A673 (cell line): Measurements from ENCODE around the gene DUSP8. TPM values are rescaled to one million over a fixed set of nuclear protein-coding genes. Genes with fewer than 3 reads are reported as not detected.
"Not testable (repeated sequence)": the region's sequence is repeated elsewhere in the genome, so short reads cannot be mapped to it uniquely, and the experiment has no call there.

Source experiments
- BruUV-seq: library from RNA; stranded (reverse); fragments of 400-500 nt; replicated peaks from 2 replicates; lab custom pipeline; 2021; lab: Mats Ljungman, UMichigan
- CTCF ChIA-PET: fragments of 300-600 bp; sonication (Branson Sonifier 250); formaldehyde crosslinking; loops from one replicate; lab custom pipeline; 2022; ENCODE audit warnings: antibody characterized with exemption; lab: Charles Lee
- POLR2A ChIA-PET: fragments of 300-600 bp; sonication (Branson Sonifier 250); formaldehyde crosslinking; loops from one replicate; lab custom pipeline; 2022; ENCODE audit warnings: antibody characterized with exemption; ENCODE audit not compliant: low non-redundant PET; lab: Charles Lee
- DNase-seq: peaks from one replicate; pipeline ENCODE4 v3.0.0-alpha.2; 2015; ENCODE audit warnings: low spot score
- H3K27ac ChIP-seq: fragments of 200-600 bp; sonication (generic); 2 replicates; pipeline ENCODE4 v1.5.1; 2016; ENCODE audit warnings: mixed run types, low read depth, mild to moderate bottlenecking, mixed read lengths, antibody characterized with exemption, low read length; ENCODE audit not compliant: poor library complexity, severe bottlenecking
- H3K27me3 ChIP-seq: fragments of 200-600 bp; sonication (generic); replicated peaks from 2 replicates; pipeline ENCODE4 v1.6.1; 2017; ENCODE audit warnings: mixed run types, low read depth, mild to moderate bottlenecking, mixed read lengths, antibody characterized with exemption, low read length; ENCODE audit not compliant: insufficient read depth, poor library complexity
- H3K36me3 ChIP-seq: fragments of 200-600 bp; sonication (generic); 2 replicates; pipeline ENCODE4 v1.6.1; 2016; ENCODE audit warnings: mixed run types, mild to moderate bottlenecking, mixed read lengths, antibody characterized with exemption, low read length; ENCODE audit not compliant: insufficient read depth, poor library complexity, severe bottlenecking
- H3K4me1 ChIP-seq: fragments of 200-600 bp; sonication (generic); 2 replicates; pipeline ENCODE4 v1.6.1; 2017; ENCODE audit warnings: mixed run types, mild to moderate bottlenecking, mixed read lengths, antibody characterized with exemption, low read length; ENCODE audit not compliant: insufficient read depth, poor library complexity, severe bottlenecking
- H3K4me3 ChIP-seq: fragments of 200-600 bp; sonication (generic); 2 replicates; pipeline ENCODE4 v1.5.1; 2016; ENCODE audit warnings: low read depth, mixed run types, mild to moderate bottlenecking, mixed read lengths, low read length; ENCODE audit not compliant: poor library complexity, severe bottlenecking
- H3K9me3 ChIP-seq: fragments of 200-600 bp; sonication (generic); 2 replicates; pipeline ENCODE4 v1.6.1; 2016; ENCODE audit warnings: mixed run types, low read depth, mild to moderate bottlenecking, mixed read lengths, antibody characterized with exemption, low read length; ENCODE audit not compliant: poor library complexity, severe bottlenecking
- EZH2 ChIP-seq: fragments of 200-600 bp; sonication (generic); IDR thresholded peaks from 2 replicates; pipeline ENCODE4 v1.6.1; 2017; ENCODE audit warnings: borderline replicate concordance, low read depth, mild to moderate bottlenecking, mixed read lengths, antibody characterized with exemption, low read length; ENCODE audit not compliant: poor library complexity, severe bottlenecking
- intact Hi-C: fragments of 100-400 bp; cut with micrococcal nuclease; formaldehyde crosslinking; loops from one replicate; pipeline ENCODE4 v1.10.0; 2022; ENCODE audit not compliant: unreplicated experiment
- total RNA-seq: library from RNA; stranded (reverse); gene quantifications from 2 replicates; pipeline ENCODE4 v1.2.3, GENCODE V29; 2021
- TF ChIP-seq, protein P1 (sequence below): fragments of 300-800, 200-600 bp; sonication (generic); conservative IDR thresholded peaks from 2 replicates; pipeline ENCODE4 v1.5.1; 2017; ENCODE audit warnings: low read depth, mild to moderate bottlenecking, antibody characterized with exemption, low read length, moderate library complexity, mixed read lengths

The DUSP8 gene
- total RNA-seq, 1 experiment from 2014 or later: 1.9 TPM

DNA sequence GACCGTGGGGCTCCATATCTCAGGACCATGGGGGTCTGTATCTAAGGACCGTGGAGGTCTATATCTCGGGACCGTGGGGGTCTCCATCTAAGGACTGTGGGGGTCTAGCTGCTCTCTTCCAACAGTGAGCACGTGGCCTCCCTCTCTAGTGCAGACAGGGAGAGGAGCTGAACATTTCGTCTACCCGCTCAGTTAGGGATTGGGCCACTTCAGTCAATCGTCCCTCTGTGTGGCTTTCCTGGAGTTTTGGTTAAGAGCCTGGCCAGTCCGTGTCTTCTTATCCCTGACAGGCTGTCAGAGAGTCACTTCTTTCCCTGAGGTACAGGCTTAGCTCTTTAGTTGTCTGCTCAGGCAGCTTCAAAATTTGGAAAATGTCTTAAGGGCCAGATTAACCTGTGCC is 9.9 kb upstream of the DUSP8 start:
- ChIA-PET CTCF (interaction anchor here (0.8 kb wide), 1 partner anchor 35 kb away, joined by 3 read pairs; no protein-coding TSS in a partner anchor), POLR2A (interaction anchor here (0.5 kb wide), 1 partner anchor 1118 kb away, joined by 4 read pairs; the partner anchor contains the start of gene KCNQ1OT1)
- H3K27ac ChIP-seq: no peak overlapping the region
- H3K4me1 ChIP-seq: no peaks in the 10 kb centered on the region
- no peaks in the 10 kb centered on the region for H3K9me3 ChIP-seq
- H3K4me3 ChIP-seq: no peak overlapping the region
- H3K36me3 ChIP-seq: no peaks in the 10 kb centered on the region
- H3K27me3 ChIP-seq: no peaks in the 10 kb centered on the region
- intact Hi-C loops: no loop called here
- no TSS peak for BruUV-seq
- no peak for DNase-seq
- TF ChIP-seq, protein P1, sequence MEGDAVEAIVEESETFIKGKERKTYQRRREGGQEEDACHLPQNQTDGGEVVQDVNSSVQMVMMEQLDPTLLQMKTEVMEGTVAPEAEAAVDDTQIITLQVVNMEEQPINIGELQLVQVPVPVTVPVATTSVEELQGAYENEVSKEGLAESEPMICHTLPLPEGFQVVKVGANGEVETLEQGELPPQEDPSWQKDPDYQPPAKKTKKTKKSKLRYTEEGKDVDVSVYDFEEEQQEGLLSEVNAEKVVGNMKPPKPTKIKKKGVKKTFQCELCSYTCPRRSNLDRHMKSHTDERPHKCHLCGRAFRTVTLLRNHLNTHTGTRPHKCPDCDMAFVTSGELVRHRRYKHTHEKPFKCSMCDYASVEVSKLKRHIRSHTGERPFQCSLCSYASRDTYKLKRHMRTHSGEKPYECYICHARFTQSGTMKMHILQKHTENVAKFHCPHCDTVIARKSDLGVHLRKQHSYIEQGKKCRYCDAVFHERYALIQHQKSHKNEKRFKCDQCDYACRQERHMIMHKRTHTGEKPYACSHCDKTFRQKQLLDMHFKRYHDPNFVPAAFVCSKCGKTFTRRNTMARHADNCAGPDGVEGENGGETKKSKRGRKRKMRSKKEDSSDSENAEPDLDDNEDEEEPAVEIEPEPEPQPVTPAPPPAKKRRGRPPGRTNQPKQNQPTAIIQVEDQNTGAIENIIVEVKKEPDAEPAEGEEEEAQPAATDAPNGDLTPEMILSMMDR: no peak
- TF ChIP-seq EZH2: no peak

DNA sequence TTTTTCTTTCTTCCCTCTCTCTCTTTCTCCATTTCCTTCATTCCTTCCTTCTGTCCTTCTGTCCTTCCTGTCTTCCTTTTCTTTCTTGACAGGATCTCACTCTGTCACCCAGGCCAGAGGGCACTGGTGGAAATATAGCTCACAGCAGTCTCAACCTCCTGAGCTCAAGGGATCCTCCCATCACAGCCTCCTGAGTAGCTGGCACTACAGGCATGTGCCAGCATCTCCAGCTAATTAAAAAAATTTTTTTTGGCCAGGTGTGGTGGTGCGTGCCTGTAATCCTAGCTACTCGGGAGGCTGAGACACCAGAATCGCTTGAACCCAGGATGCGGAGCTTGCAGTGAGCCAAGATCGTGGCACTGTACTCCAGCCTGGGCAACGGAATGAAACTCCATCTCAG is 4.8 kb upstream of the DUSP8 start:
- DNase-seq: no peak
- no TSS peak for BruUV-seq
- Histone ChIP-seq H3K36me3 (no peaks in the 10 kb centered on the region), H3K4me1 (peaks cover 6% of the 10 kb centered on the region), H3K4me3 (no peak overlapping the region), H3K27me3 (peaks cover 25% of the 10 kb centered on the region), H3K9me3 (no peaks in the 10 kb centered on the region), H3K27ac (no peak overlapping the region)
- TF ChIP-seq, protein P1: no peak
- no peak for TF ChIP-seq EZH2
- intact Hi-C loops: no loop called here
- CTCF ChIA-PET: interaction anchor here (0.7 kb wide), 1 partner anchor 30 kb away, joined by 4 read pairs; no protein-coding TSS in a partner anchor
- POLR2A ChIA-PET: no interaction called here

DNA sequence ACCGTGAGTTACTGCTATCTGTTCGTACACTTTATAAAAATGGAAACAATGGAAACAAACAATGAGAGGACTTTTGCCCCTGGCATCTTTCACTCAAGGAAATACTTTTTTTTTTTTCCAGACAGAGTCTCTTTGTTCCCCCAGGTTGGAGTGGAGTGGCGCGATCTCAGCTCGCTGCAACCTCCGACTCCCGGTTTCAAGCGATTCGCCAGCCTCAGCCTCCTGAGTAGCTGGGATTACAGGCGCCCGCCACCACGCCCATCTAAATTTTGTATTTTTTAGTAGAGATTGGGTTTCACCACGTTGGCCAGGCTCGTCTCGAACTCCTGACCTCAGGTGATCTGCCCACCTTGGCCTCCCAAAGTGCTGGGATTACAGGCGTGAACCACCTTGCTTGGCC is 3.7 kb upstream of the DUSP8 start:
- H3K36me3 ChIP-seq, H3K9me3 ChIP-seq, BruUV-seq, H3K27ac ChIP-seq, POLR2A ChIA-PET, H3K4me1 ChIP-seq, DNase-seq, H3K4me3 ChIP-seq: not testable (repeated sequence)
- intact Hi-C loops: loop anchor here (2.0 kb wide), 1 partner anchor 29 kb away; no protein-coding TSS in a partner anchor
- CTCF ChIA-PET: interaction anchor here (1.0 to 1.5 kb wide), 2 partner anchors 20 to 22 kb away, joined by 3 to 12 read pairs; no protein-coding TSS in a partner anchor
- H3K27me3 ChIP-seq: peaks cover 25% of the 10 kb centered on the region

DNA sequence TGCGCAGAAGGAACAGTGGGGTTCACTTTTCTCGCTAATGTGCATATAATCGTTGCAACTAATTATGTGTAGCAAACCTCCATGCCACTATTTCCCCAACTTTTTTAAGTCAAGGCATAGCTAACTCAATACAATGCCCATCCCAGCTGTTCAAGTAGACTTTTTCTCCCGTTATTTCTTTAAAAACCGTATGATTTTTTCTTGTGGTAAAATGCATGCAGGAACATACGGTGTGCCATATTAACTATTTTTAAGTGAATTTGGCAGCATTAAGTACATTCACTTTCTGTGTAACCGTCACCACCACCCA is 2.8 kb upstream of the DUSP8 start:
- Histone ChIP-seq H3K9me3 (no peaks in the 10 kb centered on the region), H3K27ac (no peak overlapping the region), H3K36me3 (no peaks in the 10 kb centered on the region), H3K27me3 (peaks cover 25% of the 10 kb centered on the region), H3K4me3 (no peak overlapping the region), H3K4me1 (peaks cover 6% of the 10 kb centered on the region)
- CTCF ChIA-PET: interaction anchor here (0.6 to 1.5 kb wide), 8 partner anchors 10 to 304 kb away, joined by 3 to 14 read pairs (median 4); partner anchors contain the start of gene KRTAP5-1
- intact Hi-C loops: loop anchor here (2.0 kb wide), 1 partner anchor 28 kb away; no protein-coding TSS in a partner anchor
- BruUV-seq: no TSS peak
- DNase-seq: no peak
- TF ChIP-seq, protein P1: no peak
- TF ChIP-seq EZH2: no peak
- POLR2A ChIA-PET: no interaction called here
